ENCODE results near the gene FBXL7.

FBXL7 gene

DNA sequence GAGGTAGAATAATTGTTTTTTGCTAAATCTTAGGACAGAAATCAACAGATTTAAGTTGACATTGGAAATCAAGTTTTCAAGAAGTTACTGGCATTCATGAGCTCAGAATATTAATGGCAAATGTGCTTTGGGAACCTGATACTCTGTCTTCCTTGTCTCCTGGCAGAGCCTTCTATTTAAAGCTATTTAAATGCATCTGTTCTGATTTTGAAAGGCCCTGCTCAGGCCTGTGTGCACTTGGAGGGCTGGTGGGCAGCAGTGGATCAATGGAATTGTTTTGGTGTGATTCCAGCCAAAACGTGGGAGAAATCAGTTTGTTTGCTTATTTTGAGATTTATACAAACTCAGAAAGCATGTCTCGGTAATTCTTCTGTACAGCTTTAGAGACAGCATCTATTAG, 38.5 kb downstream of the FBXL7 start:
- no peak for DNase-seq (ENCODE audit: low read depth, low spot score)

- DNase-seq (ENCODE audit: low read depth, low spot score), result no peak
Observed at GRCh38 chr5:15539951-15540350, 40.0 kb downstream of the FBXL7 start.

DNA sequence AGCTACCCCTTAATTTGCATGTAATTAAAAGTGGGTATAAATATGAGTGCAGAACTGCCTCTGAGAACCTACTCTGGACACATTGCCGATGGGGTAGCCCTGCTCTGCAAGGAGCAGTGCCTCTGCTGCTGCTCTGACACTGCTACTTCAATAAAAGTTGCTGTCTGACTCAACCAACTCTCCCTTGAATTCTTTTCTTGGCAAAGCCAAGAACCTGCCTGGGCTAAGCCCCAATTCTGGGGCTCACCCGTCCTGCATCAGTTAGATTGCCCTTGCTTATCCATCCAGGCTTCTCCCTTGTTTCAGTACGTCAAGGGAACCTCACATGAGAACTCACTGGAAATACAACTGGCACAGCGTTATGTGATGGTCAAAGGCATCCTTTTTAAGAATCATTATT, 44.1 kb downstream of the FBXL7 start:
- DNase-seq (ENCODE audit: low read depth, low spot score), result peak; percentile 61

GRCh38 chr5:15545082-15545481, 45.1 kb downstream of the FBXL7 start:
- no peak for DNase-seq (ENCODE audit: low read depth, low spot score)

GRCh38 chr5:15547261-15547839, 47.4 kb downstream of the FBXL7 start:
- DNase-seq (ENCODE audit: low read depth, low spot score), result no peak

DNA sequence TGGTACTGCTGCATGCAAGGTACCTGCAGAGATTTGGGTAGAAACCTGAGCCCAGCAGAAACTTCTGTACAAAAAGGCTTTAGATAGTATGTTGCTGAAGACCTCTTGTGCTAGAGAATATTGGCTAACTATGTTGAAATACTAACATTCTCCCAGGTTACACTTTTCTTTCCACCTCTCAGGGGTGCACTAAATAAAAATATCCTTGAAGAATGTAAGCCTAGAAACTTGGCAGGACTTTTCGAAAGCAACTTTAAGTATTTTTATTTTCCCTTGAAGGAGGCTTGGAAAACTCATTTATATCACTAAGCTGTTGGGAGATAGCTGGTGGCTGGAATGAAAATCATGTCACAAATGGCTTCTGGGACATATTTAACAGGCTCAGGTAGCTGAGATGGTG, 50.0 kb downstream of the FBXL7 start:
- no peak for DNase-seq (ENCODE audit: low read depth, low spot score)

DNA sequence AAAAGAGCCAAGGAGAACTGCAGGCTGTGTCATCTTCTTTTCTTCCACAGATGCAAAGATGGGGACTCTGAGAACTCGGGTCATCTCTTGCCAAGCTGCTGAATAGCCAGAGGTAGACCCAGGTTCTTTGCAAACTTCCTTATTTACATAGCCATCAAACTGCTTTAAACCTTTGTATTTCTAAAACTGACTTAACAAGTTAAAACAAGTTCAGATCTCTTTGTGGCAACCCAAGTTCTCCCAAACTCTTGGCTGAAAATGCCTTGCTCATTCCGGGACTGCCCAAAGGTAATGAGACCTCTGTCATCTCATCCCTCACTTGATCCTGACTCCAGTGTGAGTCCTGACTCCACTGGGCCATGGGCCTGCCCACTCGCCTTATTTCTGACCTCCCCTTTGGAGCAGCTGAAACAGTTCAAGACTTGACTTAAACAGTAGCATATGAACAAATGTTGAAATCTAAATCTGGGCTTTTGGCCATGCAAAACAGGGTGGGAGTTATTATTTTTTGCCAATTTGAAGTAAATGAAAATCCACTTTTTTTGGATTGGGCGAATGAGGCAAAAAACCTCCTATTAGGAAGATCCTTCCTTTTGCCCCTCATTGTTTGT, 50.6 kb downstream of the FBXL7 start:
- no peak for DNase-seq (ENCODE audit: low read depth, low spot score)

DNA sequence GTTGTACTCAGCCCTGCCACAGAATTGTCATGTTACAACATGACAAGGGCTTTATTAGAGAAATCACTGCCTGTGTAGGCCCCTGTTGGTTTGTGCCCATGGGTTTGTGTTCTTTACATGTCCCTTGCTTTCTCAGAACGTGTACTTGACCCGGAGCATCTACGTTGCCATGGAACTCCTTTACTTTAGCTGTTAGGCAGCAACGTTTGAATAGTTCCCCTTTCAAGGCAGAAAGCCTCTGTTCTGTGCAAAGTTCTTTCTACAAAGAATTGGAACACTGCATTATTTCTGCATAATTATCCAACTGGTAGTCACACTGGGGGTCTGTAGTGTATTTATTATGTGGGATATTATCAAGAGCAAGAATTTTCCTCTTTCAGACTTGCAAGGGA, 51.1 kb downstream of the FBXL7 start:
- DNase-seq (ENCODE audit: low read depth, low spot score), result no peak

DNA sequence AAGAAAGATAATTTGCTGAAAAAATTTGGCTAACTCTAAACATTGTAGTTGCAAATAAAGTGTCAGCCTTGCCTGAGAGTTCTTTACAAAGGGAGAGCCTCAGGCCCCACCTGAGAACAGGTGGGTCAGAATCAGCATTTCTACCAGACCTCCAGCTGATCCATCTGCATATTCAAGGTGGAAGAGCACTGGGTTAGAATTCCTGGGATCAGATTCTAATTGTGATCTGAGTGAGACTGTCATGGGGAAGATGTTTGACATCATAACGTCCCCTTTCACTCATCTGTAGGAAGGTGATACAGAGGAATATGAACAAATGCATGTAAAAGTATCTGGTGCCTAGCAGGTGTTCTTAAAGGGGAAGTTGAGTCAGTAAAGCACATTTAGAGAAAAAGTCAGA, 54.6 kb downstream of the FBXL7 start:
- no peak for DNase-seq (ENCODE audit: low read depth, low spot score)

DNA sequence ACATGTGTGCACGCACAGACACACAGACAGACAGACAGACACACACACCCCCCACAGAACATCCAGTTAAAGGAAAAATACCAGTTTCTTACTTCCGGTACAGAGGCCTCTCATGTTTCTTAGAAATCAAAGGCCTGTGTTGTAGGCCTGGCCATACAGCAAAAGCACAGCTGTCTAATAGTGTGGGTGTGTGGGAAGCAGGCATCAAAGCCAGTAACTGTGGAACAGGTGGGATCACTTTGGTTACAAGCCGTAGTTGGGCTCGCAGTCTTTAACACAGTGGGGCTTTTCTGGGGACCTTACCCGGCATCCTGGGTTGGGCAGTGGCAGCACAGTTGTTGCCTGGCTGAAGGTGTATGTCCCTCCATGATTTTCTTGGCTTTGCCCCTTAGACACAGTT, 55.2 kb downstream of the FBXL7 start:
- DNase-seq (ENCODE audit: low read depth, low spot score), result no peak

DNA sequence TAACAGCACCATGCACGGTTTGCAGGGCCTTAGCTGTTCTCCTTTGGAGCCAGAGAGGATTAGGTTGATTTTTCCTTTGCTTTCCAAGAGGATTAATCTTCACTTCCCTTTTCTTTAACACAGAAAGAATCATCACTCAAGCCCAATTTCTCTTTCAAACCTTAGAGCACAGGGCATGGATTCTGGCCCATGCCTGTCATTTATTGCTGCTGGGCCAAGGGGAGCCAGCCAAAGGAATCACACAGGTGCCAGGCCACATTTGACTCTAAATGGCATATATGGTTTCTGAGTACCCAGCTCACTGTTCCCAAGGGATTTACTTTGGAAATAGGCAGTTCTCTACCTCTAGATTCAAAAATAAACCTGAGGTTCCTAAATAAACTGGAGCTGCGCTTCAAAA, 58.3 kb downstream of the FBXL7 start:
- no peak for DNase-seq (ENCODE audit: low read depth, low spot score)

GRCh38 chr5:15558681-15559080, 58.7 kb downstream of the FBXL7 start:
- no peak for DNase-seq (ENCODE audit: low read depth, low spot score)

GRCh38 chr5:15560421-15560820, 60.4 kb downstream of the FBXL7 start:
- no peak for DNase-seq (ENCODE audit: low read depth, low spot score)

- no peak for DNase-seq (ENCODE audit: low read depth, low spot score)
Observed at GRCh38 chr5:15564523-15564922, 64.5 kb downstream of the FBXL7 start.

DNA sequence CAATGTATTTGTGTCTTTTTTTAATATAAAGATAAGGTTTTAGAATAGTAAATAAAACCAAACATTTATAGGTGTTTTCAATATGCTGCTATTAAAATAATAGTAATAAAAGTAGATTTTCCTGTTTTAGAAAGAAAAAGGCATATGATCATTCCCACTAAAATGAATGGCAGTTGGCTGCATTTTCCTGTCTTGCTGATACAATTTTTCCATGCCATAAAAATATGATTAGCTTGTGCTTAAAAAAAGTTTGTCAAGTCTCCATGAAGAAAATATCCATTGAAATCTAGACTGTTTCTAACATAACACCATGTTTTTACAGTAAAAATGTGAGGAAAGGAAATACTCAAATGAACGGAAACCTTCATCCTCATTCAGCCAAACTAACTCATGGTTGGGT, 65.0 kb downstream of the FBXL7 start:
- DNase-seq (ENCODE audit: low read depth, low spot score), result no peak

DNA sequence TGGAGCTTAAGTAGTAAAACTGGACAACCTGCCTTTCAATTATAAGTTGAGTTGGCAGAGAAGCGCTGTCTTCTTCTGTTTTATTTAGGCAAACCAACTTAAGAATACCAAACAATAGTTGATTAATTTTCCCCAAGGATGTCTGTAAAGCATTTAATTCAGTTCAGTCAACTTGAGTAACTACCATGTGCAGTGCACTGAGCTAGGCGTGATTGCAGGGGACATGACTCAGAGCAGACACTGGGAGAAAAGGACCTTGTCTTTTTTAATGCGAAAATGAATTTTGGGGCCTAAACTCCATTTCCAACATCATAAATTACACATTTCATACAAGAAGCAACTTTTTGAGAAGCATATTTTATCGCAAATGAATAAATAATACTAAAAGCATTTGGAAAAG, 66.3 kb downstream of the FBXL7 start:
- no peak for DNase-seq (ENCODE audit: low read depth, low spot score)

GRCh38 chr5:15566789-15567188, 66.8 kb downstream of the FBXL7 start:
- DNase-seq (ENCODE audit: low read depth, low spot score), result no peak

- no peak for DNase-seq (ENCODE audit: low read depth, low spot score)
Observed at GRCh38 chr5:15570491-15570890, 70.5 kb downstream of the FBXL7 start.

DNA sequence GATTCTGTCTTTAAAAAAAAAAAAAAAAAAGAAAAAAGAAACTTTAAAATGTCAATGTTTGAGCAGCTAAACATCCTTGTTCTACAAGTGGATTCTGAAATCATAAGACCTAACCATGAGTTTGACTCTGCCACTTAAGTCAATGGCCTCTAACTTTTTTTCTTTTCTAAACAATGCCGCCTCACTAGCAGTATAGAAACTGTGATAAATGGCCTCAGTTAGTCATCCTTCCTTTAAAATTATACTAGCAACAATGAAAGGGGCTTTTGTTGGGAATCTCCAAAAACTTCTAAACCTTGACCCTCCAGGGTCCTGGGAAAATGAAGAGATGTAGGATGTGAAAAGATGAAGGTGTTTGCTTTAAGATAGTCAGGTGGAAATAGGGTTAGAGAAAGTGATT, 71.1 kb downstream of the FBXL7 start:
- no peak for DNase-seq (ENCODE audit: low read depth, low spot score)

GRCh38 chr5:15571618-15572017, 71.6 kb downstream of the FBXL7 start:
- no peak for DNase-seq (ENCODE audit: low read depth, low spot score)

DNA sequence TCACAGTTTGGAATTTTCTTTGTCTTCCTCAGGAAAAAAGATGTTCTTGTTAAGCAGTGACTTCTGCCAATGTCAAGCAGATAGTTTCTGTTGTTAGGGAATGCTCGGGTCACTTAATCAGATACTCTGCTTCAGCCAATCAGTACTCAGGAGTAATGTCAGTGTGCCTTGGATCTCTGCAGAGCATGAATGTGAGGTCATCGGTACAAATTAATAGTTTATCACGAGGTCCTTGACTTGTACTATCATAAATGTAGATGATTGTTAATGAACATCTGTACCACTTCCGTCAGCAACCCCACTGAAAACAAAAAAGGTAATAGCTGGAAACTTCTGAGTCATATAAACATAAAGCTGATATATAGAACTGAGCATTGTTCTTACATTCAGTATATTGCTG, 73.6 kb downstream of the FBXL7 start:
- no peak for DNase-seq (ENCODE audit: low read depth, low spot score)

GRCh38 chr5:15574128-15574527, 74.1 kb downstream of the FBXL7 start:
- no peak for DNase-seq (ENCODE audit: low read depth, low spot score)

DNA sequence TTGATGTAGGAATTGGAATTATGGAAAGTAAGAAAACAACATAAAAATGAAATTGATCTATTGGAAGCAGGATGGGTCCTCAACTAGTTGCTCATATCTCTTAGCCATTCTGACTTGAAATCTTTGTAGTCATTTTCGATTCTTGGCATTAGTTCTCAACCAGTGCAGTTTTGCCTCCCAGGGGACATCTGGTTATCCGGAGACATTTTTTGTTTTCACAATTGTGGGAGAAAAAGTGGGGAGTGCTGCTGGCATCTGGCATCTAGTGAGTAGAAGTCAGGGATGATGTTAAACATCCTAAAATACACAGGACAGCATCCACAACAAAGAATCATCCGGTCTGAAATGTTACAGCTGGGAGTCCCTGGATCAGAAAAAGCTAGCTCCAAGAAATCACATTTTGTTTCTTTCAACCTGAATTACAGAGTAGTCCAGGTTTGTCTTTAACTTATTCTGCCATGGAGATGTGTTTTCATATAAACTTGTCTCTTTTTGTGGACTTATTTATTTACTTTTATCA, 74.9 kb downstream of the FBXL7 start:
- DNase-seq (ENCODE audit: low read depth, low spot score), result no peak

DNA sequence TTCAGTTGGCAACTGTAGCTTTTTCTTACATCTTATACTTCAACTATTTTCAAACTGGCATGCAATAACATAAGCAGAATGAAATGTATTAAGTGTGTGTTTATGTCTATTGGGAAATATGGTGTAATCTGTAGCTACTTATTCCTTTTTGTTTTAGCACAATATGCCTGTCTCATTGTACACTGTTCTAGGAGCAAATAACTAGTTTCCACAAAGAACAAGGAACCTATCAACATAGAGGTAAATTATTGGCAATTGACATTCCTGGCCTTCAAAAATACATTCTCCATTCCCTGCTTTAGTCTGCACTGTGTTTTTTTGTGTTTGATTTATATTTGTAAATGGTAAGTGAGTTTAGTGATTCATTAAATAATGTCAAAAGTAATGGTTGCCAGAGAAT, 75.7 kb downstream of the FBXL7 start:
- DNase-seq (ENCODE audit: low read depth, low spot score), result no peak
